ENCODE data around the gene ADAMTS13. TPM values are rescaled to one million over a fixed set of nuclear protein-coding genes. Genes with fewer than 3 reads are reported as not detected.
"Not testable (repeated sequence)": the region's sequence is repeated elsewhere in the genome, so short reads cannot be mapped to it uniquely, and the experiment has no call there.

ADAMTS13 gene
- total and polyA plus RNA-seq, 2 donors (not counting 1 experiment from before 2014, with no cell fraction given) = 0.78 to 3.1 TPM

GRCh38 chr9:133449760-133450159 lies 27.6 kb downstream of the ADAMTS13 start:
- Histone ChIP-seq H3K9ac (ENCODE audit: insufficient read depth, low read length) (no peak overlapping the region), H3K4me1 (ENCODE audit: control insufficient read depth, extremely low read depth, insufficient read depth, low read length) (no peaks in the 10 kb centered on the region), H4K20me1 (ENCODE audit: control insufficient read depth, extremely low read depth, insufficient read depth, low read length) (no peaks in the 10 kb centered on the region), H2AFZ (ENCODE audit: low read length) (no peak overlapping the region), H3K79me2 (ENCODE audit: control insufficient read depth, insufficient read depth, low read length) (no peaks in the 10 kb centered on the region), H3K36me3 (ENCODE audit: control insufficient read depth, insufficient read depth, low read length) (no peaks in the 10 kb centered on the region), H3K27ac (ENCODE audit: insufficient read depth, low read length) (no peak overlapping the region), H3K4me2 (ENCODE audit: extremely low read depth, insufficient read depth, low read length) (no peak overlapping the region), H3K4me3 (replicated peaks in 1 of 4; ENCODE audit: control extremely low read depth in 1 of 4, insufficient read depth in 1 of 4, low read depth in 3 of 4, low read length in 4 of 4) (no peak overlapping the region), H3K9me3 (ENCODE audit: control insufficient read depth, insufficient read depth, low read depth, low read length) (no peaks in the 10 kb centered on the region), H3K27me3 (ENCODE audit: control insufficient read depth, insufficient read depth, low read length) (no peaks in the 10 kb centered on the region)
- peak in 1 of 2 donors; percentile 24 for DNase-seq (ENCODE audit: low read depth in 2 of 2)
- TF ChIP-seq CTCF (conservative IDR thresholded peaks at IDR 0.05 in 1 of 2, IDR thresholded peaks at IDR 0.05 in 1 of 2; ENCODE audit: low read depth in 1 of 2, low read length in 2 of 2) (no peak), EZH2 (IDR thresholded peaks at IDR 0.05; ENCODE audit: low read length, missing control alignments) (no peak)

GRCh38 chr9:133451865-133452264 lies 29.7 kb downstream of the ADAMTS13 start:
- not testable (repeated sequence) for H3K36me3 ChIP-seq (ENCODE audit: control insufficient read depth, insufficient read depth, low read length); H3K27ac ChIP-seq (ENCODE audit: insufficient read depth, low read length); DNase-seq (ENCODE audit: low read depth in 2 of 2); H3K4me3 ChIP-seq (replicated peaks in 1 of 4; ENCODE audit: control extremely low read depth in 1 of 4, insufficient read depth in 1 of 4, low read depth in 3 of 4, low read length in 4 of 4); H3K9ac ChIP-seq (ENCODE audit: insufficient read depth, low read length); H3K4me1 ChIP-seq (ENCODE audit: control insufficient read depth, extremely low read depth, insufficient read depth, low read length); H4K20me1 ChIP-seq (ENCODE audit: control insufficient read depth, extremely low read depth, insufficient read depth, low read length); H3K79me2 ChIP-seq (ENCODE audit: control insufficient read depth, insufficient read depth, low read length); H3K9me3 ChIP-seq (ENCODE audit: control insufficient read depth, insufficient read depth, low read depth, low read length); H3K4me2 ChIP-seq (ENCODE audit: extremely low read depth, insufficient read depth, low read length); H2AFZ ChIP-seq (ENCODE audit: low read length); H3K27me3 ChIP-seq (ENCODE audit: control insufficient read depth, insufficient read depth, low read length)

- Histone ChIP-seq H3K27ac (ENCODE audit: insufficient read depth, low read length) (no peak overlapping the region), H3K9me3 (ENCODE audit: control insufficient read depth, insufficient read depth, low read depth, low read length) (no peaks in the 10 kb centered on the region), H3K4me3 (replicated peaks in 1 of 4; ENCODE audit: control extremely low read depth in 1 of 4, insufficient read depth in 1 of 4, low read depth in 3 of 4, low read length in 4 of 4) (no peak overlapping the region), H3K79me2 (ENCODE audit: control insufficient read depth, insufficient read depth, low read length) (no peaks in the 10 kb centered on the region), H4K20me1 (ENCODE audit: control insufficient read depth, extremely low read depth, insufficient read depth, low read length) (no peaks in the 10 kb centered on the region), H3K27me3 (ENCODE audit: control insufficient read depth, insufficient read depth, low read length) (no peaks in the 10 kb centered on the region), H2AFZ (ENCODE audit: low read length) (no peak overlapping the region), H3K4me1 (ENCODE audit: control insufficient read depth, extremely low read depth, insufficient read depth, low read length) (no peaks in the 10 kb centered on the region), H3K9ac (ENCODE audit: insufficient read depth, low read length) (no peak overlapping the region), H3K36me3 (ENCODE audit: control insufficient read depth, insufficient read depth, low read length) (no peaks in the 10 kb centered on the region), H3K4me2 (ENCODE audit: extremely low read depth, insufficient read depth, low read length) (no peak overlapping the region)
- no peak for TF ChIP-seq EZH2 (IDR thresholded peaks at IDR 0.05; ENCODE audit: low read length, missing control alignments)
- TF ChIP-seq CTCF (conservative IDR thresholded peaks at IDR 0.05 in 1 of 2, IDR thresholded peaks at IDR 0.05 in 1 of 2; ENCODE audit: low read depth in 1 of 2, low read length in 2 of 2) = no peak
- no peak for DNase-seq (ENCODE audit: low read depth in 2 of 2)
These were observed 30.4 kb downstream of the ADAMTS13 start for GRCh38 chr9:133452562-133452961.
